ENCODE data around the gene RIMKLA. TPM values are rescaled to one million over a fixed set of nuclear protein-coding genes. Genes with fewer than 3 reads are reported as not detected.

Gene RIMKLA
- total RNA-seq, 1 donor from 2014 or later: 0.10 TPM

GRCh38 chr1:42423681-42424080 lies 43.1 kb downstream of the RIMKLA start:
- H3K9me3 Mint-ChIP-seq (ENCODE audit: unreplicated experiment): no peaks in the 10 kb centered on the region
- TF ChIP-seq CTCF (IDR thresholded peaks at IDR 0.05; ENCODE audit: unreplicated experiment): no peak
- DNase-seq (ENCODE audit: low spot score): no peak
- peaks cover 20% of the 10 kb centered on the region for H3K4me1 Mint-ChIP-seq (ENCODE audit: unreplicated experiment)
- H3K36me3 Mint-ChIP-seq (ENCODE audit: low read depth, unreplicated experiment): no peaks in the 10 kb centered on the region
- H3K4me3 Mint-ChIP-seq (ENCODE audit: unreplicated experiment): no peak overlapping the region
- no peaks in the 10 kb centered on the region for H3K27me3 Mint-ChIP-seq (ENCODE audit: unreplicated experiment)
- no peak overlapping the region for H3K27ac Mint-ChIP-seq (ENCODE audit: unreplicated experiment)

- Mint-ChIP-seq H3K4me1 (ENCODE audit: unreplicated experiment) (peaks cover 22% of the 10 kb centered on the region), H3K9me3 (ENCODE audit: unreplicated experiment) (no peaks in the 10 kb centered on the region)
- TF ChIP-seq CTCF (IDR thresholded peaks at IDR 0.05; ENCODE audit: unreplicated experiment): no peak
Observed at GRCh38 chr1:42424201-42424600, 43.6 kb downstream of the RIMKLA start.

GRCh38 chr1:42427240-42427639 lies 46.6 kb downstream of the RIMKLA start:
- H3K27ac Mint-ChIP-seq (ENCODE audit: unreplicated experiment): peak overlapping the region; percentile 88
- H3K36me3 Mint-ChIP-seq (ENCODE audit: low read depth, unreplicated experiment): no peaks in the 10 kb centered on the region
- H3K4me1 Mint-ChIP-seq (ENCODE audit: unreplicated experiment): peaks cover 44% of the 10 kb centered on the region
- TF ChIP-seq CTCF (IDR thresholded peaks at IDR 0.05; ENCODE audit: unreplicated experiment): no peak
- no peak overlapping the region for H3K4me3 Mint-ChIP-seq (ENCODE audit: unreplicated experiment)
- no peaks in the 10 kb centered on the region for H3K9me3 Mint-ChIP-seq (ENCODE audit: unreplicated experiment)
- no peaks in the 10 kb centered on the region for H3K27me3 Mint-ChIP-seq (ENCODE audit: unreplicated experiment)
- DNase-seq (ENCODE audit: low spot score): no peak

More at GRCh38 chr1:42424201-42424600, 43.6 kb downstream of the RIMKLA start:
- no peak for DNase-seq (ENCODE audit: low spot score)
- Mint-ChIP-seq H3K4me3 (ENCODE audit: unreplicated experiment) (no peak overlapping the region), H3K36me3 (ENCODE audit: low read depth, unreplicated experiment) (no peaks in the 10 kb centered on the region), H3K27ac (ENCODE audit: unreplicated experiment) (no peak overlapping the region), H3K27me3 (ENCODE audit: unreplicated experiment) (no peaks in the 10 kb centered on the region)

GRCh38 chr1:42429603-42430002 lies 49.0 kb downstream of the RIMKLA start:
- TF ChIP-seq CTCF (IDR thresholded peaks at IDR 0.05; ENCODE audit: unreplicated experiment): no peak
- no peak overlapping the region for H3K4me3 Mint-ChIP-seq (ENCODE audit: unreplicated experiment)
- peaks cover 33% of the 10 kb centered on the region for H3K4me1 Mint-ChIP-seq (ENCODE audit: unreplicated experiment)
- H3K9me3 Mint-ChIP-seq (ENCODE audit: unreplicated experiment): no peaks in the 10 kb centered on the region
- H3K27me3 Mint-ChIP-seq (ENCODE audit: unreplicated experiment): no peaks in the 10 kb centered on the region
- H3K36me3 Mint-ChIP-seq (ENCODE audit: low read depth, unreplicated experiment): no peaks in the 10 kb centered on the region
- no peak for DNase-seq (ENCODE audit: low spot score)
- no peak overlapping the region for H3K27ac Mint-ChIP-seq (ENCODE audit: unreplicated experiment)

GRCh38 chr1:42430286-42431135 lies 49.9 kb downstream of the RIMKLA start:
- Mint-ChIP-seq H3K9me3 (ENCODE audit: unreplicated experiment) (no peaks in the 10 kb centered on the region), H3K4me1 (ENCODE audit: unreplicated experiment) (peaks cover 30% of the 10 kb centered on the region), H3K36me3 (ENCODE audit: low read depth, unreplicated experiment) (no peaks in the 10 kb centered on the region), H3K4me3 (ENCODE audit: unreplicated experiment) (no peak overlapping the region), H3K27me3 (ENCODE audit: unreplicated experiment) (no peaks in the 10 kb centered on the region), H3K27ac (ENCODE audit: unreplicated experiment) (no peak overlapping the region)
- TF ChIP-seq CTCF (IDR thresholded peaks at IDR 0.05; ENCODE audit: unreplicated experiment): no peak
- DNase-seq (ENCODE audit: low spot score): no peak

Measured in endothelial cell (in vitro differentiated cells).